Occipital lobe (tissue), 2 donors: Measurements from ENCODE around the gene SH3BP2. TPM values are rescaled to one million over a fixed set of nuclear protein-coding genes. Genes with fewer than 3 reads are reported as not detected.

Experiments
- DNase-seq: peaks from one replicate; lab custom pipeline; 2025; lab: John Stamatoyannopoulos, UW
- total RNA-seq: library from RNA; depleted of rRNA; stranded (reverse); fragments of >200 nt; gene quantifications from one replicate; pipeline ENCODE4 v1.2.3, GENCODE V29; 2014

The SH3BP2 gene
- total RNA-seq, 1 donor from 2014 or later, result 24.8 TPM

DNA sequence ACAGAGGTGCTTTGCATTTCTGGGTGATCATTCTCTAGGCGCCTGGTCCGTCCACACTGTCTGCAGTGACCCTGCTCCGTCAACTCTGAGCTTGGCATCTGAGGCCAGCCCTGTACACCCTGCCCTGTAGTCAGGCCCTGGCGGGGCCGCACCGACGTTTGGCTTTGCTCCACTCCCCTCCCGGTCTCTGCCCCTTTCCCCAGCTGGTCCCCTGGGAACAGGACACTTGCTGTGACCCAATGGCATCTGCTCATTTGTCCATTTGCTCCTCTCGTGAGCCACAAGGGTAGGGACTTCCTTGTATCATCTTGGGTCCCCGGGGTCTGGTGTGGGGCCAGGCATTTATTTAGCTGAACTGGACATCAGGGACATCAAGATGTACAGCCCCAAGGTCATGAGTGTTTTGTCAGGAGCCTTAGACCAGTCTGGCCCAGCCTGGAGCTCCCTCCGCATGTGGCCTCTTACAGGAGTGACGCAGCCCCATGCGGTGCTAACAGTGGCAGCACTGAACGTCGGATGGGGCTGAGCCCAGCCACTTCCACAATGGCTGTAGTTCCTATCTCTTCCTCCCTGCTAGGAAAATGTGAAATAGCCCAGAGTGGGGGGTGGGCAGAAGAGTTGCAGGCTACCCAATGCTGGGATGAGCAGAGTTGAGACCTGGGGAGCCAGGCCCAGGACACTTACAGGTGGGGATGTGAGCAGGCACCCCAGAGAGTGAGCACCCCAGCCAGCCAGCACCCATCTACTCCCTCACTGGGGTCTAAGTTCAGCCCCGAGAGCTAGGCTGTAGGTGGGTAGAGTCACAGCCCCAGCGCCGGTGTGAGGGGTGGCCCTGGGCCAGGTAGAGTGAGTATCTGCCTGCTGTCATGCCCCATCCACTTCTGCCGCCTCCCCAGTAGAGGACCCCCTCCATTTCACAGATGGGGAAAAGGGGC is 2.0 kb upstream of the SH3BP2 start:
- DNase-seq, result no peak

DNA sequence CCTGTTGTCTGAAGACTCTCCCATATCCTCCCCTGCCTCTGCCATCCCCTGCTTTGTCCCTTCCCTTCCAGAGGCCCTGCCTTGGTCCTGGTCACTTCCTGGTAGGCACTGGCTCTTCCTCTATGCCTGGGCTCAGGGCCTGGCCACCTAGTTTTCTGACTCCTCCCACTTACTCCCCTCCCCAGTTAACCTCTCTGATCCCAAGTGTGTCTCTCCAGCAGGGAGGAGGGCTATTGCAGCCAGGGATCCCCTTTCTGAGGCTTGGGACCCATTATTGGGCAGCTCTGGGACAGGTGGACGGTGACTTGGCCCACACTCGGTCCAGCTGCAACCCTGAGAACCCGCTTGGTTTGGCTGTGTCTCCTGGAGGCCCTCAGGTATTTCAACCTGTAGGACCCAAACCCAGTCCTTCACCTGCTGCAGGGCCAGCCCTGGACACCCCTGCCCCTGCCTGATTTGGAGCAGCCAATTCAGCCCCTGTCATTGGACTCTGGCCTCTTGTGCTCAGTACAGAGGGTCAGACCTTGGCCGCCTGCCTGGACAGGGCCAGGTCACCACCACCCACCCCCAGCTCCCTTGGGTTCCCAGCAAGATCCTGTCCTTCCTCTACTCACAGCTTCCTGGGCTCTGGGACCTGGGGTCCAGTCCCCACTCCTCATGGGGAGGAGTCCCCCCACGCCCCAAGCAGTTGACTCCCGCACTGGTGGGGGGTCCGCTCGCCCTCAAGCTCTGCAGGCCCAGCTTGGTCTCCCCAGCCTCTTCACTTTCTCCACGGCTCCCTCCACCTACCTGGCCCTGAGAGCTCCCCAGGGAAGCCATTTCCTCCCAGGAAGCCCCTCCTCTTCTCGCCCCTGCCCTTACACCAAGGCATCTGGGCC is 1.1 kb upstream of the SH3BP2 start:
- DNase-seq, result no peak

DNA sequence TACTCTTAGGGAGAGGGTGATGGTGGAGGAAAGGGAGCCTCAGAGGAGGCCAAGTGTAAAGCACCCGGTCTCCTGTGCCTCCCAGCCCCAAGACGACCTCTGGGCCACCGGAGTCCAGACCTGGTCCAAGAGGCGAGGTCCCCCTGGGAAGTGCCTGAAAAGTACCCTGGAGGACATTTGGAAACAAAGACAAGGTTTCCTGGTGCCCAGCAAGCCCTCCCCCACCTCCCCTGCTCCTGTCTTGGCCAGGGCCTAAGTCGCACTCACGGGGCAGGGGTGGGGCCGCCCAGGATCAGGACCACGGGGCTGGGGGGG is 532 bp upstream of the SH3BP2 start:
- no peak for DNase-seq

DNA sequence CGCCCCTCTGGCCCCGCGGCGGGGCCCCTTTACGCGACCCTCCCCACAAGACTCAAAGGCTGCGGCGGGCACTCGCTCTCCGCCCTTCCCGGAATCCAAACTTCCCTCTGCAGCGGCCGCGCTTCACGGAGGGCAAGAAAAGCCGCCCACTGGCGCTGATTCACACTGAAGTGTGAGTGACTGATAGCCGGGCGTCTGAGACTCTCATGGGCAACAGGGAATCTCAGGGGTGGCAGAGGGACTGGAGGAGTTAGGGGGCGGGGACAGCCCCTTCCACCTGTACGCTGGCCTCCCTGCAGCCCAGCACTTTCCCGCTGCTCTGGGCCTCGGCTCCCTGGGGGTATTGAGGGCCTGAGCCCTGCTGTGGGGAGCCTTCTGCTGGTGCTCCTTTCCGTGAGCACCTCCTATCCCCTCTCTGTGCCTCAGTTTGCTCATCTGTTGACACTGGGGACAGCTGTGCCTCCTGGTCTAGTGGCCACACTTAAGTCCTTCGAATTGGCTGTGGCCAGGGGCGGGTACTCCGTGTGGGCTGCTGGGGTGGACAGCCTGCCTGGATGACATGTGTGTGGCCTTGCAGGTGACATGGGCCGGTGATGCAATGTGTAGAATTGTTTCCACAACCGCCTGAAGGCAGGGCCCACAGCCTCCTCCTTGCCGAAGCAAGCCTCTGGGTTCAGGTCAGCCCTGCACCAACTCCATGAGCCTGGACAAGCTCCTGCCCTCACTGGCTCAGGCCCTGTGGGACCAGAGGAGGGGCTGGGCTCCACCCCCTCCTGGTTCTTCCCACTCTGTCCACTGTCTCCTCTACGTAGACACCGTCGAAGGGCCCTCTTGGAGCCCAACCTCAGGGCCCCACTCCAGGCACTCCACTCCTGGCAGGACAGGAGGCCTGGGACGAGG is 951 bp downstream of the SH3BP2 start:
- no peak for DNase-seq

DNA sequence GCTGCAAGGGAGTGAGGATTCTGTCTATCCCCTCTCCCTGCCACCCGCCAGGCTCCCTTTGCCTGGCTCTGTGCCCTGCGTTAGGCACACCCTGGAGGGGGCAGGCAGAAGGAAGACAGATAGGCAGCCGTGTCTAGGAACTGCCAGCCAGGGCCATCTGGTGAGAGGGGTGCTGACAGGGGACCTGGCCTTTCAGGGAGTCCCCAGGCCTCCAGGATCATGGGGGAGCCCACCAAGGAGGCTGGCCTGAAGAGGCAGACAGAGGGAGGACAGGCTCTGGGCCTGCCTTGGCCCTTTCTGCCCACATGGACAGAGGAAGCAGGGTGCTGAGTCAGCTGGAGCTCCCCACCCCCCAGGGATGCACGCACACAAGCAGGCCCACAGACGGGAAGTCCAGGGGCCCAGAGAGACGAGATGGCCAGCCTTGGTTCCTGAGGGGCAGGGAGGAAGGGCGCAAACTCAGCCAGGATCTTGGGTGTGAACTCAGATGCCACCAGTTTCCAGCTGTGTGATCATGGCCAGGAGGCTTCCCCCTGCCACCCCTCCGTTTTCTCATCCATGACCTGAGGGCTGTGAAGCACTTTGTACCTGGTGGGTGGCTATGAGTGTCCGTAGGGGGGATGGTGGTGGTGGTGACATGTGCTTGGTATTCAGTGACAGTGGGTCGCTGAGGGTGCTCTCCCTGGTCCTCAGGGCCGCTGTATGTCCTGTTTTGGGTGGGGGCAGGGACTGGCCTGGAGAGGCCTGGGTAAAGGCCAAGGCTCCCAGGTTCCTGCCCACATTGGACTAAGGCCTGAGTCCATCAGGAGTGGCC is 1.8 kb downstream of the SH3BP2 start:
- no peak for DNase-seq

DNA sequence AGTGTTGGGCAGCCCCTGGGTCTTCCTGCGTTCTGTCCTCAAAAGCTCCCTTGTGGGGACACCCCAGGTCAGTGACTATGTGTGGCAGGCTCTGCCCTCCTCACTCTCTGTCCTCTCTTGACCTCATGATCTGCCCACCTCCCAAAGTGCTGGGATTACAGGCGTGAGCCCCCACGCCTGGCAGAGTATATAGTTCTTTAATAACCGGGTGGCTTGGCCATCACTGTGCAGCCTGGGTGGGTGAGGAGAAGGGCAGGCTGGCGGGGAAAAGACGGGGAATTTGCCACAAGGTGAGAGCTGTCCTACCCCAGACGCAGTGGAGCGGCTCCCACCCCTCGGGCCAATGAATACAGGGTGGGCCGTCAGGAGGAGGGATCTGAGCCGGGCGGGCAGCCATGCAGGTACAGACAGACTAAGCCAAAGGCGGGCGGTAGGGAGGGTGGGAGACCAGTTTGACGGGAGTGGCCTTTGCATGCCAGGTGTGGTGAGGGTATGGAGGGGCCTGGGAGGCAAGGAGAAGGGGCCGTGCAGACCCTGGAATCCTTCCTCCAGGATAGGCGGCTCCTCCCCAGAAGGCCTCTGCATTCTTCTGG is 2.5 kb downstream of the SH3BP2 start:
- no peak for DNase-seq

DNA sequence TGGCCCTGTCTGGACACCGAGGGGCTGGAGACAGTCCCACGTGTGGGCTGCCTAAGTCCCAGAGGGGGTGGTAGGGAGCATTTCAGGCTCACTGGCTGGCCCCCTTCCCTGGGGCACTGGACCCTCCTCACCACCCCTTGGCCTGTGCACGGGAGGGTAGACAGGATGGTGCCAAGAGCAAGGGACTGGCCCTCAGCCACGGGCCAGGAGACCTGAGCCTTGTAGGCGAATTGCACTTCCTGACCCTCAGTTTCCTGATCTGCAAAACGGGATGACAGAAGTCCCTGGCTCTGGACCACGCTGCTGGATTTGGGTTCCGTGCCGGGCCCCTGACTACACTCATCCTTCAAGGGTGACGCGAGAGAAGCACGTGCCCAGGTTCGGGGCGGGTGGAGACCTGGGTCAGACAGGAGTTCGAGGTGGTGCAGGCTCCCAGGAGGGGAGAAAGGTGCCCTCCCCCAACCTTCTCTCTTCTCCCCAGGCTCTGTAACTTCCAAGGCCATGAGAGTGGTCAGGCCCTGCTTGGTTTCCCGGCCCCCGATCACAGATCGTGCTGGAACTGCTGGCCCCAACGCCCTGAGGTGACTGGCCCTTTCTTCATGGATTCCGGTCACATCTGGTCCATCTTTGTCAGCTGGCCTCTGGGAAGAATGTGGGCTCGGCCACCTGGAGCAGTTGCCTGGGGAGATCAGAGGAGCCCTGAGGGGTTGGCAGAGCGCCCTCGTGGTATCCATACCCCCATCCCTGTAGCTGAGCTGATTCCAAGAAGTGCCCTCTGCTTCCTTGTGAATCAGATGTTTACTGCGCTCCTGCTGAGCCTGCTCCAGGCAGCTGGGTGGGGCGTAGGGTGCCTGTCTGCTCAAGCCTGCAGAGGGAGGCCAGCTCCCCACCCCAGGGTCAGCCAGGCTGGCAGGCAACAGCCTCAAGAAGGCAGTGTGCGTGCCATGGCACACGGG is 3.3 kb downstream of the SH3BP2 start:
- no peak for DNase-seq

DNA sequence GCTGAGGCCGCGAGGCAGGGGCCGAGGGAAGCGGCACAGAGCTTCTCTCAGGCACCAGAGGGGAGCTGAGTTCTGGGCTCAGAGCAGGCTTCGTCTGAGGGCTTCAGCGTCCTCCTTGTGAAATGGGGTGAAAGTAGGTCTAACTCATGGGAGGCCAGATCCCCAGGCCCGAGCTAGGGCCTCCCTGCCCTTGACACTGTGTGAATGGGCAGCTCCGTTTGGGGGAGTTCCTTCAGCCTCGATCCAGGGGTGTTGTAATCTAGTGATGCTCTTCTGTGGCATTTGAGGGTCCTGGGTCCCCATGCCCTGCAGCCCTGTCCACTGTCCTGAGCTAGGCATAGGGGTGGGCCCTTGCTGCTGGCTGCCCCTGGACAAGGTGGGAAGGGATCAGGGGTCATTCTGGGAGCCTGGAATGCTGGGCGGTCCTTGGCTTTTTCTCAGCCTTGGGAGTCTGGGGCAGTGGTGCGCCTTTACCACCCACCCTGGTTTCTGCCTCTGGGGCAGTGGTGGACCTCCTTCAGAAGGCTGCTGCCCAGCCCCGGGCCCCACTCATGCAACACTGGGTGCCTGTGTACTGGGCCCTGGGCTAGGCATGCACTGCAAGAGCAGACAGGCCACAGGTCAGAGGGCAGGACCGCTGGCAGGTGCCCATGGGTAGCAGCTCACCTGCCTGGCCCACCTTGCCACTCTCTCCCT is 4.1 kb downstream of the SH3BP2 start:
- DNase-seq, result no peak

DNA sequence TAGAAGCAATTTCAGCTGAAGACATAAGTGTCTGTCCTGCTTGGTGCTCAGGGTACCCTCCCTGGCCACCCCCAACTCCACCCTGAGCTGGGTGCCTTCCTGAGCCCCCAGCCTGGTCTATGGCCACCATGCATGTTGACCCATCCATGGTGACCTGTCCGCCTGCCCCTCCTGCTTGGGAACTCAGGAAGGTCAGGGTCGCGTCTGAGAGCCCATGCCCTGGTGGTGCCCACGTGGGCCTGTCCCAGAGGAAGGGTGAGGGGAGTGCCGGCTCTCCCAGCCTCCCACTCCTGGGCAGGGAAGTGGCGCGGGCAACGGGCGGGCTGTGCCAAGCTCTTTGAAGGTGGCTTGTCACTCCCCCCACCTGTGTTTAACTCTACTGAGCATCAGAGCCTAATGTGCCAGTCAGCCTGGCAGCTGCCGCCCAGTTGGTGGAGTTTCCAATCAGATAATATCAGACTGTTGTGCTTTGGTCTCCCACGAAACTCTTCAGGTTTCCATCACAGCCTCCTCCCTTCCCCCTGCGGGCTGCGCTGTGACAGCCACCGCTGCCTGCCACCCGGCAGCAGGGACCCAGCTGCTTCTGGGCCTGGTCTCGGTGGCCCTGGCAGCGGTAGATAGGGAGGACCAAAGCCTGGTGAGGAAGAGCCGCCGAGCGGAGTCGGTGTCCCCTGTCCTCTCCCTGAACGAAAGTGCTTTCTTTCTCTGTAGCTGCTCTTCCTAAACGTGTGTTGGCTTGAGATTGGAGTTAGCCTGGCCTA is 4.8 kb downstream of the SH3BP2 start:
- DNase-seq, result no peak

DNA sequence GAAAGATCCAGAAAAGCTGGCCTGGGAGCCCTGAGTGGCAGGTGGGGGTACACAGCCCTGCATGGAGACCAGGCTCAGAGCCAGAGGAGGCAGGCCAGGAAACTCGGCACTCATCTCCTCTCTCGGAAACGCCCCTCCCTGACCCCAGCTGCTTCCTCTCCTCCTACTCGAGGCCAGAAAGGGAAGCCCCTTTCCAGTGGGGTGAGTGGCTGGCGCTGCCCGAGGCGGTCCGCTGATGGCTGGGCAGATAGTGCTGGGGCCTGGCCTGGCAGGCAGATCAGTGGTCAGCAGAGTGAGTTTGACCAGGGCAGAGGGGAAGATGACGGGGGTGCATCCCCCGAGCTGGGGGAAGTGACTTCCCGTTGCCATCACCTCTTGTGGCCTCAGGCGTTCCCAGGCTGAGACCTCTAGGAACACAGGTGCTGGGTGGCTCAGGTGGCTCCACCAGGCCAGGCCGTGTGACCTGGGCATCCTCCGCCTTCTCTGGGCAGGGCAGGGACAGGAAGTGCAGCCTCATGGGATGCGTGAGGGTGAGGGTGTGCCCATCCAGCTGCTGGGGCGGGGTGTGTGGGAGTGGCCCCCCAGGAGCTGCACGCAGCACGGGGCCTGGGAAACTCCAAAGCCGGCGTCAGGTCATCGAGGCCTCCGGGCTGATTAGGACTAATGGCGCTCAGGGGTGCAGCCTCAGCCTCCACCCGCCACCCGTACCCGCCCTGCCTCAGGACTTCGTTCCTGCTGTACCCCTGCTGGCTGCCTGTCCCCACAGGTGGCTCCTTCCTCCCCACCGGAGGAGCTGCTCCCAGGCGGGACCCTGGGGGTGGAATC is 5.7 kb downstream of the SH3BP2 start:
- no peak for DNase-seq

DNA sequence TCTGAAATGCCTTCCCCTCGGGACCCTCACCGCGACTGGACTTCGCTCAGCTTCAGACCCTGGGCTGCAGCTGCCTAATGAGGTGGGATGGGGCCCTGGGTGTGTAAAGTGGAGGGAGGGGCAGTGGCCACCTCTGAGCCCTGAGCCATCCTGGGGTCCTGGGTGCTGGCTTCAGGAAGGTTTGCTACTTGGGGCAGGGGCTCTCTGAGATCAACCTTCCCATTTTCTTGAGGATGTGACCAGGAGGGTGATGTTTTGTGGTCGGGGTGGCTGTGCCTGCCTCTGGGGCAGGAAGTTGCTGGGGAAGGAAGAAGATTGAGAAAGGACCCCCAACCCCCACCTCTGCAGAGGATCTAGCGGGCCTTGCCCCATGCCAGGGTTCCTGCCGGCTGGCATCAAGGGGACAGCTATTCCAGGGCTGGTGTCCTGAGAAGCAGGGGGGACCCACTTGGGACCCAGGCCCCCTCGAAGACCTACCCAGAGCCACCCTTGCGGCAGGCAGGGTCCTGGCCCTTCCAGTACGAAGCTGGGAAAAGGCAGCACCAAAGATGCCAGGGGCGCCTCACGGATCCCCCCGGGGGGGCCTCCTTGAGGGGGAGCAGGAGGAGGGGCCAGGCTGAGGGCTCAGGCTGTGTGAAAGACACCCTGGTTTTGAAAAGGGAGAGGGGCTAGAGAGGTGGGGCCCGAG is 6.5 kb downstream of the SH3BP2 start:
- no peak for DNase-seq

DNA sequence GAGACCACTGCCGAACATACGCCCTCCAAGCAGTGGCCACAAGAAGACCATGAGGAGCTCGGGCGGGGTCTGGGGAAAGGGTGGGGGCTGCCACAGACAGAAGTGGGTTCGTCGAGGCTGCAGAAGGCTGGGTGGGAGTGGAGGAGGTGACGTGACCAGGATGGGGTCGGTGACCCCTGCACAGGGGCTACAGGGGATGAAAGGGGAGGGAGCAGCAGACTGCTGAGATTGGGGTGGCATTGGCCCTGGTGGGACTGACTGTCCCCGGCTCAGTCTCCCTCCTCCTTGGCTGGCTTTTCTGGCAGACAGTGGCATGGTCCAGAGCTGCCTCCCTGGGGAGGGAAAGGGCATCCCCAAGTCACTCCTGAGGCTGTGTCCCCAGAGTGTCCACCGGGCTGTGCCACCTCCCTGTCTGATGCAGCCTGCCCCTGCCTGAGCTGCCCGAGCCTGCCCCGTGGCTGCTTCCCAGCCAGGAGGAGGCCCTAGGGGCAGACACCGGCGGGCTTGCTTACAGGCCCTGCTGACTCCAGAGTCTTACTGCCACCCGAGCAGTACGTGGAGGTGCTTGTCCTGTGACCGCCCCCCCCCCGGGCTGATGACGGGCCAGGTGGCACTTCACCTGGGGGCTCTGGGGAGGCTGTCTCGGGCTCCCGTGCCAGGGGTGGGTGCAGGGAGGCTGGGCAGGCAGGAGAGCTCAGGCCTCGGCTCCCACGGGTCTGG is 7.2 kb downstream of the SH3BP2 start:
- DNase-seq, result no peak

DNA sequence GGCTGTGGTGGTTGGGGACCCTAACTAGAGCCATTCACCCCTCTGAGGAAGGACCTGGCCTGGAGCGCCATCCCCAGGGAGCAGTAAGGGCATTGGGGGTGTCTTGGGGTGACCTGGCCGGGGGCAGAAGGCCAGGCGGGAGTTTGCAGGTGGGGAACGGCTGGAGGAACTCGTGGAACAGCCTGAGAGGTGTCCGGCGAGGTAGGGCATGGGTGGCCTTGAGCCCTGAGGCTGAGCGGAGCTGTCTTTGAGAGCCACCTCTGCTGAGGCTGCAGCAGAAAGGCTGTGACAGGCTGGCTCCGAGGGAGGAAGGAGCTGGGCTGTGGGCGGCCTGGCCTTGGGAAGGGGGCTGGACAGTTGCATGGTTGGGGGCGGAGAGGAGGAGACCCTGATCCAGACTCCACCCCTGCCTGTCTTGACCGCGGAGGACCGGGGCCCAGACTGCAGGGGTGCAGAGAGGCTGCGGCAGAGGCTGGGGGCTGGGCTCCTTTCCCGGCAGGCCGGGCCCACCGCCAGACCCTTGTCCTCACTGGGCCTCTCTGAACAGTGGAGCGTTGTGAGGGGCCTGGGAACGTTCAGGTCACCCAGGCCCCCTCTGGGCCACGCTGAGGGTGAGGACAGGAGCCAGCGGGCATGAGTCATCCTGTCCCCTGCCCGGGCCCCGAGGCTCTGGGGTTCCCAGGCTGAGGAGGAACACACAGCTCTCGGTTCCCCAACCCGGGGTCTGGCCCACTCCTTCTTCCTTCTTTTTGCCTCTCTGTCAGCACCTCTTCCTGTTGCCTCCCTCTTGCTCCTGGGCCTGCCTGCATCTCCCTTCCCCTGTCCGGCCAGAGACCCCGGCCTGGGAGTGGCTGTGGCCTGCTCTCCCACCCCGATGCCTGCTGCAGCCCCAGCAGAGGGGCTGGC is 8.1 kb downstream of the SH3BP2 start:
- DNase-seq, result peak; percentile 78
